ENCODE results near the gene STOML1. TPM values are rescaled to one million over a fixed set of nuclear protein-coding genes. Genes with fewer than 3 reads are reported as not detected.

The STOML1 gene
- total RNA-seq, 1 donor from 2014 or later: 10.4 TPM

- ATAC-seq: no peak
Measured at GRCh38 chr15:74019734-74020133, 27.6 kb upstream of the STOML1 start.

- no peak for ATAC-seq
Measured at GRCh38 chr15:74013374-74013894, 21.3 kb upstream of the STOML1 start.

GRCh38 chr15:74011610-74012009 is 19.5 kb upstream of the STOML1 start:
- peak; percentile 24 for ATAC-seq

GRCh38 chr15:74010929-74011540 is 18.9 kb upstream of the STOML1 start:
- ATAC-seq: peak; percentile 40

- no peak for ATAC-seq
Measured at GRCh38 chr15:74008901-74009300, 16.8 kb upstream of the STOML1 start.

GRCh38 chr15:74007820-74008371 is 15.8 kb upstream of the STOML1 start:
- peak; percentile 36 for ATAC-seq

- no peak for ATAC-seq
Measured at GRCh38 chr15:74006774-74007639, 14.9 kb upstream of the STOML1 start.

GRCh38 chr15:73997986-73998385 is 5.9 kb upstream of the STOML1 start:
- ATAC-seq: peak; percentile 77

GRCh38 chr15:73996939-73997338 is 4.8 kb upstream of the STOML1 start:
- no peak for ATAC-seq

- no peak for ATAC-seq
Measured at GRCh38 chr15:73996267-73996666, 4.2 kb upstream of the STOML1 start.

- ATAC-seq: peak; percentile 1
Measured at GRCh38 chr15:73994912-73995622, 3.0 kb upstream of the STOML1 start.

- ATAC-seq: peak; percentile 81
Measured at GRCh38 chr15:73994413-73994883, 2.4 kb upstream of the STOML1 start, which contains the start of gene PML. Gene PML (plus strand): TSS chr15:73994716. CDS start chr15:73994813, 97 bp downstream.

- no peak for ATAC-seq
Measured at GRCh38 chr15:73993211-73993994, 1.3 kb upstream of the STOML1 start.

GRCh38 chr15:73992594-73992898 is 451 bp upstream of the STOML1 start:
- ATAC-seq: no peak

GRCh38 chr15:73991260-73991659 is 835 bp downstream of the STOML1 start:
- ATAC-seq: no peak

- ATAC-seq: no peak
Measured at GRCh38 chr15:73990250-73991005, 1.7 kb downstream of the STOML1 start.

- ATAC-seq: peak; percentile 42
Measured at GRCh38 chr15:73989001-73989798, 2.9 kb downstream of the STOML1 start.

- ATAC-seq: no peak
Measured at GRCh38 chr15:73988445-73988969, 3.6 kb downstream of the STOML1 start.

- peak; percentile 53 for ATAC-seq
Measured at GRCh38 chr15:73987681-73988444, 4.2 kb downstream of the STOML1 start.
